SU-DHL-6 (cell line): Measurements from ENCODE around the gene ARSK.

ENCODE experiments used
- H2AFZ ChIP-seq: fragments of 200-600 bp; sonication (generic); 2 replicates; pipeline ENCODE4 v1.6.1; 2014; ENCODE audit warnings: low read depth, mild to moderate bottlenecking, moderate library complexity, mixed read lengths, antibody characterized with exemption, low read length; ENCODE audit not compliant: severe bottlenecking
- H3F3A ChIP-seq: fragments of 200-600 bp; shearing (Covaris generic); 2 replicates; pipeline ENCODE4 v1.6.0; 2016; ENCODE audit warnings: antibody characterized with exemption, mild to moderate bottlenecking; ENCODE audit not compliant: insufficient read depth
- H3K27ac ChIP-seq: fragments of 200-600 bp; sonication (generic); 2 replicates; pipeline ENCODE4 v1.5.1; 2016; ENCODE audit warnings: low read depth, mild to moderate bottlenecking, low read length, moderate library complexity, mixed read lengths
- H3K27me3 ChIP-seq: fragments of 200-600 bp; sonication (generic), shearing (Covaris generic); 2 replicates; pipeline ENCODE4 v1.6.0; 2014; ENCODE audit warnings: mild to moderate bottlenecking, low read length
- H3K36me3 ChIP-seq: fragments of 200-600 bp; sonication (generic); 2 replicates; pipeline ENCODE4 v1.6.1; 2014; ENCODE audit warnings: mild to moderate bottlenecking, low read length, mixed read lengths
- H3K4me2 ChIP-seq: fragments of 300-600, 200-600 bp; shearing (Covaris generic), sonication (generic); 2 replicates; pipeline ENCODE4 v1.6.0; 2014; ENCODE audit warnings: low read length, low read depth, mild to moderate bottlenecking; ENCODE audit not compliant: poor library complexity, severe bottlenecking
- H3K4me3 ChIP-seq: fragments of 200-600 bp; sonication (generic); 2 replicates; pipeline ENCODE4 v1.5.1; 2014; ENCODE audit warnings: antibody characterized with exemption, low read length, mild to moderate bottlenecking, mixed read lengths; ENCODE audit not compliant: insufficient read depth, poor library complexity, severe bottlenecking
- H3K79me2 ChIP-seq: fragments of 200-600 bp; sonication (generic); 2 replicates; pipeline ENCODE4 v1.6.1; 2014; ENCODE audit warnings: mild to moderate bottlenecking, low read length, moderate library complexity; ENCODE audit not compliant: insufficient read depth
- H3K9ac ChIP-seq: fragments of 200-600 bp; sonication (generic); 2 replicates; pipeline ENCODE4 v1.7.0; 2014; ENCODE audit warnings: mild to moderate bottlenecking, low read length
- H3K9me2 ChIP-seq: fragments of 200-600 bp; sonication (generic); replicated peaks from 2 replicates; pipeline ENCODE4 v1.6.1; 2014; ENCODE audit warnings: low read length; ENCODE audit not compliant: insufficient read depth
- H3K9me3 ChIP-seq: fragments of 200-600 bp; sonication (generic); 2 replicates; pipeline ENCODE4 v1.6.1; 2014; ENCODE audit warnings: low read length, mixed read lengths; ENCODE audit not compliant: insufficient read depth
- H4K20me1 ChIP-seq: fragments of 200-600 bp; sonication (generic); 2 replicates; pipeline ENCODE4 v1.6.1; 2014; ENCODE audit warnings: low read depth, mild to moderate bottlenecking, antibody characterized with exemption, low read length, moderate library complexity, mixed read lengths
- CTCF ChIP-seq: fragments of 200-600 bp; sonication (generic); IDR thresholded peaks from one replicate; pipeline ENCODE4 v1.5.1; 2017; ENCODE audit warnings: antibody characterized with exemption, mild to moderate bottlenecking, low read length, moderate library complexity; ENCODE audit not compliant: insufficient read depth, poor library complexity, severe bottlenecking
- EZH2phosphoT487 ChIP-seq: fragments of 200-600 bp; sonication (generic), shearing (Covaris generic); conservative IDR thresholded peaks from 2 replicates; pipeline ENCODE4 v1.6.1; 2018; ENCODE audit warnings: mild to moderate bottlenecking, antibody characterized with exemption, low read length, moderate library complexity, mixed read lengths

Gene ARSK

GRCh38 chr5:95624368-95624767, 69.5 kb downstream of the ARSK start:
- H3K79me2 ChIP-seq = no peaks in the 10 kb centered on the region
- TF ChIP-seq EZH2phosphoT487 (no peak), CTCF (no peak)
- no peaks in the 10 kb centered on the region for H3F3A ChIP-seq
- no peaks in the 10 kb centered on the region for H3K27me3 ChIP-seq
- no peak overlapping the region for H3K4me3 ChIP-seq
- H2AFZ ChIP-seq = no peak overlapping the region
- H4K20me1 ChIP-seq = no peaks in the 10 kb centered on the region
- no peak overlapping the region for H3K4me2 ChIP-seq
- no peaks in the 10 kb centered on the region for H3K9me3 ChIP-seq
- H3K9ac ChIP-seq = no peak overlapping the region
- no peaks in the 10 kb centered on the region for H3K9me2 ChIP-seq
- no peaks in the 10 kb centered on the region for H3K36me3 ChIP-seq
- H3K27ac ChIP-seq = no peak overlapping the region

- H3K79me2 ChIP-seq = no peaks in the 10 kb centered on the region
- no peaks in the 10 kb centered on the region for H3F3A ChIP-seq
- H3K9me2 ChIP-seq = no peaks in the 10 kb centered on the region
- no peaks in the 10 kb centered on the region for H3K27me3 ChIP-seq
- H3K9ac ChIP-seq = no peak overlapping the region
- no peaks in the 10 kb centered on the region for H3K36me3 ChIP-seq
- H3K27ac ChIP-seq = no peak overlapping the region
- H3K9me3 ChIP-seq = no peaks in the 10 kb centered on the region
- no peak overlapping the region for H3K4me2 ChIP-seq
- H3K4me3 ChIP-seq = no peak overlapping the region
- TF ChIP-seq EZH2phosphoT487 (no peak), CTCF (no peak)
- H2AFZ ChIP-seq = no peak overlapping the region
- no peaks in the 10 kb centered on the region for H4K20me1 ChIP-seq
Measured at GRCh38 chr5:95626701-95627100, 71.8 kb downstream of the ARSK start.

GRCh38 chr5:95627971-95628810, 73.3 kb downstream of the ARSK start:
- TF ChIP-seq EZH2phosphoT487 = no peak
- Histone ChIP-seq H3K27ac (no peak overlapping the region), H3K27me3 (no peaks in the 10 kb centered on the region), H3K4me3 (no peak overlapping the region), H3K4me2 (no peak overlapping the region), H3K36me3 (no peaks in the 10 kb centered on the region), H3K79me2 (no peaks in the 10 kb centered on the region), H2AFZ (no peak overlapping the region), H3K9ac (no peak overlapping the region), H3K9me2 (no peaks in the 10 kb centered on the region), H4K20me1 (no peaks in the 10 kb centered on the region), H3F3A (no peaks in the 10 kb centered on the region), H3K9me3 (no peaks in the 10 kb centered on the region)

GRCh38 chr5:95628933-95629332, 74.0 kb downstream of the ARSK start:
- no peaks in the 10 kb centered on the region for H3K9me3 ChIP-seq
- H3K9me2 ChIP-seq = no peaks in the 10 kb centered on the region
- no peak for TF ChIP-seq CTCF
- no peak for TF ChIP-seq EZH2phosphoT487
- H4K20me1 ChIP-seq = no peaks in the 10 kb centered on the region
- H3K4me2 ChIP-seq = no peak overlapping the region
- H3K9ac ChIP-seq = no peak overlapping the region
- no peak overlapping the region for H3K4me3 ChIP-seq
- H3F3A ChIP-seq = no peaks in the 10 kb centered on the region
- no peaks in the 10 kb centered on the region for H3K79me2 ChIP-seq
- H3K27me3 ChIP-seq = no peaks in the 10 kb centered on the region
- H3K36me3 ChIP-seq = no peaks in the 10 kb centered on the region
- no peak overlapping the region for H2AFZ ChIP-seq
- H3K27ac ChIP-seq = no peak overlapping the region
